GM13976 (cell line): ENCODE measurements around the gene DYNC1I1.

ENCODE experiments used
- DNase-seq: peaks from one replicate; pipeline ENCODE4 v3.0.0; 2012; ENCODE audit warnings: low spot score
- CTCF ChIP-seq: IDR thresholded peaks from 2 replicates; pipeline ENCODE4 v1.5.1; 2012; ENCODE audit warnings: borderline replicate concordance, mild to moderate bottlenecking; ENCODE audit not compliant: insufficient read depth; ENCODE audit errors: extremely low read depth, missing control alignments, control extremely low read depth
- in situ Hi-C: fragments of 300-500 bp; cut with MboI; formaldehyde crosslinking; loops from one replicate; pipeline ENCODE4 v1.12.0; 2022; ENCODE audit warnings: low sequenced_read_pairs, mixed read lengths, inconsistent platforms; ENCODE audit not compliant: unreplicated experiment

The DYNC1I1 gene

GRCh38 chr7:95875519-95875918 lies 103.2 kb downstream of the DYNC1I1 start:
- in situ Hi-C loops, result loop anchor here (10.0 kb wide), 1 partner anchor 151 kb away; no protein-coding TSS in a partner anchor
- no peak for DNase-seq
- TF ChIP-seq CTCF, result no peak

- in situ Hi-C loops, result loop anchor here (10.0 kb wide), 1 partner anchor 154 kb away; no protein-coding TSS in a partner anchor
- DNase-seq, result no peak
- TF ChIP-seq CTCF, result no peak
These were observed 106.3 kb downstream of the DYNC1I1 start for GRCh38 chr7:95878677-95879076.

- TF ChIP-seq CTCF, result no peak
- DNase-seq, result no peak
- in situ Hi-C loops, result no loop called here
These were observed 109.2 kb downstream of the DYNC1I1 start for GRCh38 chr7:95881597-95881996.

- TF ChIP-seq CTCF, result no peak
- in situ Hi-C loops, result no loop called here
- no peak for DNase-seq
These were observed 110.9 kb downstream of the DYNC1I1 start for GRCh38 chr7:95883217-95883616.

- in situ Hi-C loops, result no loop called here
- DNase-seq, result no peak
- TF ChIP-seq CTCF, result no peak
These were observed 114.2 kb downstream of the DYNC1I1 start for GRCh38 chr7:95886501-95887090.

GRCh38 chr7:95893484-95893883 lies 121.1 kb downstream of the DYNC1I1 start:
- TF ChIP-seq CTCF, result no peak
- no peak for DNase-seq
- in situ Hi-C loops, result no loop called here
